T-helper 2 cell (primary cell): ENCODE measurements around the gene WDR33.
A peak's percentile ranks its signal among the peaks of the same experiment; 100 is the strongest.

Experiments
- DNase-seq, 5 experiments: peaks; one replicate each; pipeline versions ENCODE4 v3.0.0 to v3.0.0-alpha.2; 2012 to 2022

Gene WDR33

GRCh38 chr2:127762846-127763245 lies 48.1 kb downstream of the WDR33 start:
- DNase-seq: no peak

- no peak for DNase-seq
These were observed 48.5 kb downstream of the WDR33 start for GRCh38 chr2:127762441-127762840.

GRCh38 chr2:127759931-127760330 lies 51.0 kb downstream of the WDR33 start:
- no peak for DNase-seq

GRCh38 chr2:127754186-127754585 lies 56.8 kb downstream of the WDR33 start:
- no peak for DNase-seq

GRCh38 chr2:127753374-127753773 lies 57.6 kb downstream of the WDR33 start:
- DNase-seq: peak in 1 of 5 experiments; percentile 29

GRCh38 chr2:127749537-127749936 lies 61.4 kb downstream of the WDR33 start:
- DNase-seq: peak in 1 of 5 experiments; percentile 59

- no peak for DNase-seq
These were observed 63.4 kb downstream of the WDR33 start for GRCh38 chr2:127747621-127748020.

GRCh38 chr2:127743477-127744026 lies 67.4 kb downstream of the WDR33 start:
- DNase-seq: peak in 1 of 5 experiments; percentile 23

GRCh38 chr2:127740665-127741288 lies 70.2 kb downstream of the WDR33 start:
- no peak for DNase-seq

GRCh38 chr2:127739800-127740199 lies 71.2 kb downstream of the WDR33 start:
- no peak for DNase-seq

GRCh38 chr2:127737892-127738291 lies 73.1 kb downstream of the WDR33 start:
- peak in 1 of 5 experiments; percentile 66 for DNase-seq

GRCh38 chr2:127735537-127736399 lies 75.2 kb downstream of the WDR33 start:
- no peak for DNase-seq

- DNase-seq: no peak
These were observed 75.9 kb downstream of the WDR33 start for GRCh38 chr2:127735044-127735443.

GRCh38 chr2:127733816-127734537 lies 77.0 kb downstream of the WDR33 start:
- DNase-seq: no peak

- no peak for DNase-seq
These were observed 77.7 kb downstream of the WDR33 start for GRCh38 chr2:127733113-127733815.

- DNase-seq: peak in 1 of 5 experiments; percentile 24
These were observed 84.7 kb downstream of the WDR33 start for GRCh38 chr2:127726158-127726880.

- no peak for DNase-seq
These were observed 88.2 kb downstream of the WDR33 start for GRCh38 chr2:127722807-127723206.

GRCh38 chr2:127721978-127722355 lies 89.0 kb downstream of the WDR33 start:
- DNase-seq: no peak

GRCh38 chr2:127721311-127721977 lies 89.5 kb downstream of the WDR33 start:
- DNase-seq: no peak

- no peak for DNase-seq
These were observed 91.4 kb downstream of the WDR33 start for GRCh38 chr2:127719301-127720218.
